GM19438 (cell line): ENCODE measurements around the gene FOXG1.

ENCODE experiments used
- ATAC-seq: cut with Tn5 transposase; IDR thresholded peaks from one replicate; pipeline ENCODE4 v1.9.1; 2021; ENCODE audit warnings: low read depth; ENCODE audit not compliant: unreplicated experiment

FOXG1 gene

DNA sequence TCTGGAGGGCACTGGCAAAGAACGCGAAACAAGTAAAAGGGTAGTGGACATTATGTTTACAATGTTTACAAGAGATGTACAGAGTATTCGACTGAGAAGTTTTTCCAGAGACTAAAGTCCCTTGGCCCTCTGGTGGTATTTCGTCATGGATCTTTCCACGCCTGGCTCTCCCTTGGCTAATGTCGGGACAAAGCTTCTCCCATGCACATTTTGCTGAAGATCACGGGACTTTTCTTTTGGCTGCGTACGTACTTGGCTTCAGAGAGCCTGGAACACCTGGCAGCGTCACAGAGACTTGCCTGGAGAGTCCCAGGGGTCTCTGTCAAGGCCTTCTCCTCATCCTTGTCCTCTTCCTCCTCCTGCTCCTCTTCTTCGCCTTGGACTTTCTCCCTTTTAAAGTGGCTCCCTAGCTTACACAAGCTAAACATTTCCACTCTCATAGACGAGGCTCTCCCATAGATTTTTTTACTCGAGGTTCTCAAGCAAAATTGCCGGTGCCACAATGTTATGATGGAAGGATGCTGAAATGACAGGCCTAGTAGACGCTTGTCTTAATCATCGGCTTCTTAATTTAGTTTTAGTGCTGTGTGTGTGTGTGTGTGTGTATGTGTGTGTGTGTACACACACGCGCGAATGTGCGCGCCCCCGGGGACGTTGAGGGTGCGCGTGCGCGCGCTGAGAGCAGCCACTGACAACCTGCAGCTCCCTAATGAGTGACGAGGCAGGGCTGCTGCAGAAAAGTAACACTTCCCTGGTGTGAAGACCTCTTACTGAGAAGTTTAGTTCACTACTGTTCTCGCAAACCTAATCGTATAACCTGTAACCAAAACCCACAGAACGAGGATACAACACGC lies 4.9 kb upstream of the FOXG1 start:
- ATAC-seq: no peak

DNA sequence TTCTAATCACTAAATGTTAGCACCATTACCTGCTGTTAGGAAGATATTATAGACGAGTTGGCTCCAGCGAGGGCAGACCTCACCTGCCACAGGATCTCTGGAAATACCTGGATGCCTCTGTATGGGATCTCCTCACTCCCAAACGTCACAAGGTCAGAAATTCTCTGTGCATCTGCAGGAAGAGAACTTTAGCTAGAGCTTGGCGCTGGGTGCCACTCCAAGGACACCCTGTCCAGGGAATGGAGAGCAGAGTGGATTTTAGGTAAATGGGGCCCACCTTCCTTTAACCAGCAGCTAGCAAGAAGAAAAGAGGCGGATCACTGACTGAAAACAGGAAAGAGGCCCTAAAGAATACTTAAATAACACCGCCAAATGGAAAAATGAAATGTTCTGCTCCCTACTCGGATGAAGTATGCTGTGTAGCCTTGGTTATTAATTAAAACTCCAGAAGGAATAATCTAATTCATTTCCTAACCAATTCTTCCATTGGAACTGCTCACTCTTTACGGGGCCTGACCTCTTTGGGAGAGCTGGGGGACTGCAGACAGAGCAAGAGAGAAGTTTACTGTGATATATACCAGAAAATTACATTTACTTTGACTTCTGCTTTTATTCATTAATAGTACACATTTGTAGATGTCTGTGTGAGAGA lies 4.2 kb upstream of the FOXG1 start:
- ATAC-seq: no peak

DNA sequence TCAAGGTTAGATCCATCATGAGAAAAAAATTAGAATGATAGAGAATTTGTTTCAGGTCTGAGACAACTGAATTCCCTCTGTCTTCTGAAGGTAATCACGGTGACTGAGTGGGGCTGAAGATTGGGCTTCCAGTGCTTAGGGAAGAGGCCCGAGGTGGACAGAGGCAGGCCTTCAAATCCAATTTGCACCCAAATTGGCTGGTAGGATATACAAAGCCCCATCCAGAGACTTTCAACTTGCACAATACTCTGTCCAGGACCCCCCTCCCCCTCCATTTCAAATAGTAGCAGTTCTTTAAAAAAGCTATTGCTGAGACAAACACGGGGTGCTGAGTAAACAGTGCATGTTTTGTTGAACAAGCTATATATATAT lies 3.6 kb upstream of the FOXG1 start:
- ATAC-seq: no peak

DNA sequence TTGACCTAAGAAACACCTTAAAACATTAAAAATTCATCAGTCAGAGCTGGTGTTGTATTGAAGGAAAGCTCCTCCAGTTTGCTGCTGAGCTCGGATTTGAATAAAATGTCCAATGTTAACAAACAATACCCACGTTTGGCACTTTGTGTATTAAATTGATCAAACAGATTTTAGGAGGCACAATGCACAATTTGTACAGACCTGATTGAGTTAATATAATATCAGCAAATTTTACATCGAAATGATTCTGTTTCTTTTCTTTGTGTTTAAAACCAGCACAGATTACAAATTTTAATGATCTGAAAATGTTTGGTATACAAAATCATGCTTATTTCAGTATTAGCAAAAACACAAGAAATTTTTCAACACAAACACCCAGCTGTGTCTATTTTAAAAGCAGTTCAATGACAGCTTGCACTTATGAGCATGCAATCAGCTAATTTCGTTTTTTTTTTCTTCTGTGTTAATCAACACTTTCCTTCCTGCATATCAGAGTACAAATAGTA lies 2.8 kb upstream of the FOXG1 start:
- ATAC-seq: no peak

DNA sequence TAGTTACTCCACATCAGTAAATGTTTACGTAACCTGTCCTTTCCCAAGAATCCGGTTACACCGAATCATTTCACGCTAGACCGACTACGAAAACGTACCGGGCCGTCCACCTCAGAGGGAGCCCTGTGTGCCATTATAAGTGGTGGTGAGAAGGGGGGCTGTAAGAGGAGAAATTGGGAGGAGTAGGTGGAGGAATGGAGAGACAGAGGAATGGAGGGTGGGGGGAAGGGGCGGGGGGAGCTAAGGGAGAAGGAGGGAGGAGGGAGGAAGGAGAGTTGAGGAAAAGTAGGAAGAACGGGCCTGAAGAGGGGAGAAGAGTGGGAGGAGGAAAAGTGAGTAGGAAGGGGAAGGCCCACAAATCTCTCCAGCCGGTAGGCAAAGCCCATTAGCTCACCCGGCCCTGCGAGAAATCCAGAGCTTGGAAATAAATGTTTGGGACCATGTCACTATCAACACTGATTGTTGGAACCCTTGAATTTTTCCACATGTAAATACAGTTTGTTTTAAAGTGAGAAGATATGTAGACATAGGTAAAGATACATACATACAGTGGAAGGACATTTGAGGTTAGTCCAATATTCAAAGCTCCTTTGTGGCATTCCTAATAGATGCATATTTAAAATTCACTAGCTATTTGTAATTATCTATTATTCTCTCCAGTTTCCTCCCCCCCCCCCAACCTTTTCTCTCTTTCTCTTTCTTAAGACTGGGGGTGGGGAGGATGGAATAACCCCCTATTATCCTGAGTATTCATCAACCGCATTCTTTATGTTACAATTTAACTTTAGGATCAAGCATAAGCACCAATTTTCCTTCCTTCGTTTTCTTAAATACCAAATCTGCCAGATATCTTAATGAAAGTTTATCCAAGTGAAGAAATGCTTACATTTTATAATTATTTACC lies 2.1 kb upstream of the FOXG1 start:
- no peak for ATAC-seq

DNA sequence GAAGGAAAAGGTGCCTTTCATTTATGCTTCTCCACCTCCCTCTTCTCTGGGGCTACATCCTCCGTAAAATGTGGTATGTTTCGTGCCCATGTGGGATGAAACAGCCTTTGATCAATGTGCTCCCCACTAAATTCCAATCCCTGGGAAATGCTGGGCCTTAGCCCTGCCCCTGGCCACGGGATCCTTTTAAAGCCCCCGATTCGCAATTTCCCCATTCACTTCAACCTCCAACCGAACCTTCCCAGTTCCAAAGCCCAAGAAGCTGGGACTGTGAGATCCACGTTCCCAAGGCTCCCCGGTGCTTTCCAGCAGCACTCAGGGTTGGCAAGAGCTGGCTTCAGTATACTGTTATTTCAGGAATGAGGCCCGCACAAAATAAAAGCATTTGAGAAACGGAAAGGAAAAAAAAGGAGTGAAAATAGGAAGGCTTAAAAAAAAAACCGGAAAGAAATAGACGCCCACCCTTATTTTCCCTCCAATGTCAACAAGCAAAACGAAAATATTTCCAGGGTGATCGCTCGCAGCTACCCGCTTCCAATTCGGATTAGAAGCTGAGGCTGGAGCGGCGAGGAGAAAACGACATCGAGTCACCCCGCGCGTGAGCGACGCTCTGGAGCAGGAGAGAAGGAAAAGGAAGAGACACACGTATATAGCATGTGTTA lies 1.3 kb upstream of the FOXG1 start:
- no peak for ATAC-seq

DNA sequence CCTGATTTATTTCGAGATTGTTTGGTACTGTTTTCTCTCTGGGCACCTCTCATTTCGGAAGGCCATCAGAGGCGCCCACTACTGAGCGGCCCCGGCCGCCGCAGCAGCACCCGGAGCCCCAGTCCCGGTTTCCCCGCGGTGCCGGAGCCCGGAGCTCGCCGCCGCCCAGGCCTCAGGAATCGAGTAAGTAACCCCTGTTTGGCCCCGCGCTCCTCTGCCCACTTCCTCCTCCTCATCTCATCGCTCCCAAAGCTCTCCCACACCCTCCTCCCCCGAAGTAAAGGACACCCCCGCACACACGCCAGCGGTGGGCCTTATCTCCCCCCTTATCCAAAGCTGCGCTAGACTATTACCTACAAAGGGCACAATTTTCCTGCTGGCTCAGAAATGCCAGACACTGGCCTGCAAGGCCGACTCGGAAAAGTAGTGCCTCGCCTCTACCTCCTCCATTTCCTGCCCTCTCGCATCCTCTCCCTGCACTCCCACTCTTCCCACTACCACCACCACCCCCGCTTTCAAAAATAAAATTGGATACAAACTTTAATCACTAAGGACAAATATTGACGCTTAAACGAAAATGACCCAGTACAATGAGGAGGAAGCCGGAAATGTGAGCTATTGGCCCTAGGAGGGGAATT lies 637 bp upstream of the FOXG1 start:
- no peak for ATAC-seq

DNA sequence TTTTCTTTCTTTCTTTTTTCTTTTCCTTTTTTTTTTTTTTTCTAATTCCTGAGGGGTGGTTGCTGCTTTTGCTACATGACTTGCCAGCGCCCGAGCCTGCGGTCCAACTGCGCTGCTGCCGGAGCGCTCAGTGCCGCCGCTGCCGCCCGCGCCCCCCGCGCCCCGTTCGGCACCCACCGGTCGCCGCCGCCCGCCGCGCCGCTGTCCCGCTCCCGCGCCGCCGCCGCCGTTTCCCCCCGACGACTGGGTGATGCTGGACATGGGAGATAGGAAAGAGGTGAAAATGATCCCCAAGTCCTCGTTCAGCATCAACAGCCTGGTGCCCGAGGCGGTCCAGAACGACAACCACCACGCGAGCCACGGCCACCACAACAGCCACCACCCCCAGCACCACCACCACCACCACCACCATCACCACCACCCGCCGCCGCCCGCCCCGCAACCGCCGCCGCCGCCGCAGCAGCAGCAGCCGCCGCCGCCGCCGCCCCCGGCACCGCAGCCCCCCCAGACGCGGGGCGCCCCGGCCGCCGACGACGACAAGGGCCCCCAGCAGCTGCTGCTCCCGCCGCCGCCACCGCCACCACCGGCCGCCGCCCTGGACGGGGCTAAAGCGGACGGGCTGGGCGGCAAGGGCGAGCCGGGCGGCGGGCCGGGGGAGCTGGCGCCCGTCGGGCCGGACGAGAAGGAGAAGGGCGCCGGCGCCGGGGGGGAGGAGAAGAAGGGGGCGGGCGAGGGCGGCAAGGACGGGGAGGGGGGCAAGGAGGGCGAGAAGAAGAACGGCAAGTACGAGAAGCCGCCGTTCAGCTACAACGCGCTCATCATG lies 654 bp downstream of the FOXG1 start:
- ATAC-seq: no peak

DNA sequence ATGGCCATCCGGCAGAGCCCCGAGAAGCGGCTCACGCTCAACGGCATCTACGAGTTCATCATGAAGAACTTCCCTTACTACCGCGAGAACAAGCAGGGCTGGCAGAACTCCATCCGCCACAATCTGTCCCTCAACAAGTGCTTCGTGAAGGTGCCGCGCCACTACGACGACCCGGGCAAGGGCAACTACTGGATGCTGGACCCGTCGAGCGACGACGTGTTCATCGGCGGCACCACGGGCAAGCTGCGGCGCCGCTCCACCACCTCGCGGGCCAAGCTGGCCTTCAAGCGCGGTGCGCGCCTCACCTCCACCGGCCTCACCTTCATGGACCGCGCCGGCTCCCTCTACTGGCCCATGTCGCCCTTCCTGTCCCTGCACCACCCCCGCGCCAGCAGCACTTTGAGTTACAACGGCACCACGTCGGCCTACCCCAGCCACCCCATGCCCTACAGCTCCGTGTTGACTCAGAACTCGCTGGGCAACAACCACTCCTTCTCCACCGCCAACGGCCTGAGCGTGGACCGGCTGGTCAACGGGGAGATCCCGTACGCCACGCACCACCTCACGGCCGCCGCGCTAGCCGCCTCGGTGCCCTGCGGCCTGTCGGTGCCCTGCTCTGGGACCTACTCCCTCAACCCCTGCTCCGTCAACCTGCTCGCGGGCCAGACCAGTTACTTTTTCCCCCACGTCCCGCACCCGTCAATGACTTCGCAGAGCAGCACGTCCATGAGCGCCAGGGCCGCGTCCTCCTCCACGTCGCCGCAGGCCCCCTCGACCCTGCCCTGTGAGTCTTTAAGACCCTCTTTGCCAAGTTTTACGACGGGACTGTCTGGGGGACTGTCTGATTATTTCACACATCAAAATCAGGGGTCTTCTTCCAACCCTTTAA lies 1.5 kb downstream of the FOXG1 start:
- no peak for ATAC-seq

DNA sequence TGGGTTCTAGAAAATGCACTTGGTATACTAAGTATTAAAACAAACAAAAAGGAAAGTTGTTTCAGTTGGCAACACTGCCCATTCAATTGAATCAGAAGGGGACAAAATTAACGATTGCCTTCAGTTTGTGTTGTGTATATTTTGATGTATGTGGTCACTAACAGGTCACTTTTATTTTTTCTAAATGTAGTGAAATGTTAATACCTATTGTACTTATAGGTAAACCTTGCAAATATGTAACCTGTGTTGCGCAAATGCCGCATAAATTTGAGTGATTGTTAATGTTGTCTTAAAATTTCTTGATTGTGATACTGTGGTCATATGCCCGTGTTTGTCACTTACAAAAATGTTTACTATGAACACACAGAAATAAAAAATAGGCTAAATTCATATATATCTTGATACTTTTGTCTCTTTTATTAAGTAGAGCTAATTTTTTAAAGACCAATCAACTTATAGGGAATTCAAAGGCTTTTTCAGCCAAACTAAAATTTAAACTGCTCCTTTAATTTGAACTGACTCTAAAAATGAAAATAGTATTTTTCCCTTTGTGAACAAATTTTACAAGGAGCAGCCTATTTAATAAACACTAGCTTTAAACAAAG lies 2.8 kb downstream of the FOXG1 start:
- ATAC-seq: no peak

DNA sequence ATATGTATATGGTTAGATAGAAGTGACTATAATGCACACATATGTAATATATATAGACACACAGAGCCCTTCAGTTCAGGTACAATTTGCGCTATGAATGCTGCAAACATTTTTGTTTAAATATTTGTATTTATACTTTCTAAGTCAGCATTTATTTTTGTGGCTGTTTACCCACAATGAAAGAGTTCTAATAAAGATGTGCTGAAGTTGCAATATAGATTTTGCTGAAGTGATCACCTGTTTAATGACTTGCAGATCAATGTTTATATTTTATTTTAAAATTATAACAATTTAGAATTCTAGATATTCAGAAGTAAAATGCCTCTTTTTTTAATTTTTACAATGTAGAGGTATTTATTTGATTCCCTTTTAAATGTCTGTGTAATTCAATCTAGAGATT lies 3.5 kb downstream of the FOXG1 start:
- ATAC-seq: no peak

DNA sequence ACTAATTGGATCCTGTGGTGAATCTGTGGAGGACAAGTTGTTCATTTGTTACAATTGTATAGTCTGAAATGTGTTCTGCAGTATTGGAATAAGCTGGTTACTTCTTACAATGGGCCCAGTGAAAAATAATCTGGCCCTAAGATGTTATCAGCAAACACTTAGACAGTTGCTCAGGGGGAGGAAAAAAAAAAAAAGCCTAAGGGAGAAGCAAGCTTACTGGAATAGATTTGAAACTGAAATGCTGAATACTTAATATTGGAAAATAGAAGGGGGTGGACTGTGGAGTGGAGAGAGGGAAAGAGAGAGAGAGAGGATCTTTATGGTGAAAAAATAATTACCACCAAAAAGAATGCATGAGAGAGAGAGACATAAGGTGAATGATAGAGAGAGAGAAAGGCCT lies 4.0 kb downstream of the FOXG1 start:
- ATAC-seq: no peak

DNA sequence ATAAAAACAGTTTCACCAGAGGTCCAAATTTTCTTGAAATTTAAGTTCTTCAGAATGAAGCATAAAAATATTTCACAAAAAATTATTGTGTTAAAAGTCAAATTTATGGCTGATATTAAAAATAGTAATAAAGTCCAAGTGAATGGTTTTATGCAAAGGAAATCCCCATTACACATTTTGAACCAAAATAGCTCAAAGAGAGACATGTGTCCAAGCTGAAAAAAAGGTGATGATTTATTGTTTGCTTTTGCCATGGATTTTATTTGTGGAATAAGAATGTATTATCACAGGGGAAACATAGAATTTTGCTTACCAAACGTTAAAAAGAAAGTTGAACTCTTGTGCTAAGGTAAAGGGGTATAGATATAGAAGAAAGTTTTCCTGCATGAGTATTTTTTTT lies 4.6 kb downstream of the FOXG1 start:
- ATAC-seq: no peak

DNA sequence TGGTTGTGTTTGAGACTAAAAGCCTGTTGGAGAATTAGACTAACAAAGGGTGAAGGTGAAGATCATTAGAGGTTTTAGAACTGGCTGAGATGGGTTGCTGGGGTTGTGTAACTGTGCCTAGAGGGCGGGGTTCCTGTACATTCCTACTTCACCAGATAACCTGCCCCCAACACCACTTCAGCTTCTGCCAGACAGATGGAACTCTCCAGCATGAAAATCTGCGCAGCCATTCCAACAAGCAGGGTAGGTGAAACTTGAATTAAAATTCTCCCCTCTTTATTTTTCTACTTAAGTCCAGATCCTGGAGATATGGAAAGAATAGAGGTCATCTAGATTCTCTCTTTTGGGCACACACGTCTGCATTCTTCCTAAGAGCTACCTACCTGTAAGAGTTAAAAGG lies 6.0 kb downstream of the FOXG1 start:
- ATAC-seq: no peak

DNA sequence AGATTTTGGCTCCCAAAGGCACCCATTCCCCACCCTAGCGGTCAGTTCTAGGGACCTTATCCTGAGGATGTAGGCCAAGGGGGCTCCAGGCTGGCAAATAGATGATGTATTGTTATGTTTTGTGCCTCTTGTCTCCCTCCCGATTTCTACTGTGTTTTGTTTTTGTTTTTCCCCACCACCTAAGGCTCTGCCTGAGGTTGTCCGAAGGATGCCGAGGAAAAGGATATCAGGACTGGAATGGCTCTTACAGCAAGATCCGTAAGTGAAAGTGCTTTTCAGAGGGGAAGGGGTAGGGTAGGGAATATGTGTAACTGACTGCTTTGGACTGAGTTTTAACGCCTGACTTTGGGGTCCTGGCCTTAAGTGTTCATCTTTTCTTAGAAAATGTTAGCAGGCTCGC lies 6.6 kb downstream of the FOXG1 start:
- no peak for ATAC-seq

DNA sequence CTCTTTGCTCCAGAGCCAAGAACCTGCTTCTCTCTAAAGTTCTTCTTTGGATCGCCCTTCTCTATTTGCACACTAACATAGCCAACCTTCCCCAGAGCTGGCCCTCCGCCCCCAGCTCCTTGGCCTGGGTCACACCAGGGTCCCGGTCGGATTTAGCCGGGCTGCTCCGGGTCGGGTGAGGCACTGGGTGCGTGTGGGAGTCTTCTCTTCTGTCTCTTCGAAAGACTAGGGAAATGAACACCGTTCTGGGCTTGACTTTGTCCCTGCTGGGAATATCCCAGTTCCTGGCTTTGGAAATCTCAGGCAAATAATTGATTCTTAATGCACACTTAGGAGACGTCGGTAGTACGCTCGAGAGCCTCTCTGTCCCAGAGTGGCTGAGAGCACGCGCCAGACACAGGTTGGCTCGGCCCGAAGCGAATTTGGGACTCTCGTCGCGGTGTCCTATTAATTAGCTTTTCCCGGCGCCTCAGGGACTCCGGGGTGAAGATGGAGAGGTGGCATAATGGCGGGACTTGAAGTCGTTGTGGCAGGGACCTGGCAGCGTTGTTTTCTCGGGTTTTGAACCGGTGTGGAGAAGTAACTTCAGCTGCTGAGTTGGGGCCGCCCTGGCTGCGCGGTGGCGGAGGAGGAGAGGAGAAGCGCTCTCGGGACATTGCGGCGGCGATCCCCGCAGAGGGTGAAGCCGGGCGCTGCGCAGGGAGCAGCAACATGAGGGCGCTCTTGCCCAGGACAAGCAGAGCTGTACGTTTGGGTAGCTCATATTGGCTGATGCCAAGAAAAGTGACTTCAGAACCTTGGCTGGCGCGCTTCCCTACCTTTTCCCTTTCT lies 7.5 kb downstream of the FOXG1 start:
- ATAC-seq: no peak
